ENCODE measurements around the gene PSMG2. TPM values are rescaled to one million over a fixed set of nuclear protein-coding genes. Genes with fewer than 3 reads are reported as not detected.

PSMG2 gene
- total RNA-seq, 1 experiment from 2014 or later: 116 TPM

GRCh38 chr18:12774982-12775381 lies 72.1 kb downstream of the PSMG2 start:
- DNase-seq (ENCODE audit: low read depth, low spot score): no peak
- in situ Hi-C loops (cut with HindIII; ENCODE audit: low pct_unique_long_range_greater_than_20kb, low sequenced_read_pairs): no loop called here

Small RNA genes lying within 50 kb of the gene (small RNA-seq; reads per million reads assigned to genes)
- gene RF00019: 0 reads per million in 2 experiments

Other genes with a start within 250 kb of the PSMG2 start
- 55.6 and 59.3 TPM in 2 replicates for gene SPIRE1, start 44.9 kb upstream of the PSMG2 start, total RNA-seq (2014; rRNA removed; shearing (Covaris generic))
- gene CEP76, start 319 bp upstream of the PSMG2 start, total RNA-seq (2014; rRNA removed; shearing (Covaris generic)): 9.0 and 12.6 TPM in 2 replicates
- 31.1 and 39.6 TPM in 2 replicates for gene PTPN2, start 181.2 kb downstream of the PSMG2 start, total RNA-seq (2014; rRNA removed; shearing (Covaris generic))
- 24.3 and 31.5 TPM in 2 replicates for gene SEH1L, start 245.0 kb downstream of the PSMG2 start, total RNA-seq (2014; rRNA removed; shearing (Covaris generic))

All from SK-MEL-5 (cell line).